Fibroblast of mammary gland (primary cell): ENCODE measurements around the gene RNF115.
A peak's percentile ranks its signal among the peaks of the same experiment; 100 is the strongest.
"Not testable (repeated sequence)": the region's sequence is repeated elsewhere in the genome, so short reads cannot be mapped to it uniquely, and the experiment has no call there.

Experiments
- DNase-seq: peaks from one replicate; pipeline ENCODE4 v3.0.0-alpha.2; 2010; ENCODE audit warnings: low read depth
- H3K4me3 ChIP-seq: 2 replicates; pipeline ENCODE4 v1.5.1; 2011; ENCODE audit warnings: low read depth, mild to moderate bottlenecking, low read length, moderate library complexity; ENCODE audit not compliant: control insufficient read depth
- CTCF ChIP-seq: conservative IDR thresholded peaks from 2 replicates; pipeline ENCODE4 v1.5.1; 2011; ENCODE audit warnings: low read depth, low read length, inconsistent platforms; ENCODE audit not compliant: control insufficient read depth, insufficient read depth

Gene RNF115

DNA sequence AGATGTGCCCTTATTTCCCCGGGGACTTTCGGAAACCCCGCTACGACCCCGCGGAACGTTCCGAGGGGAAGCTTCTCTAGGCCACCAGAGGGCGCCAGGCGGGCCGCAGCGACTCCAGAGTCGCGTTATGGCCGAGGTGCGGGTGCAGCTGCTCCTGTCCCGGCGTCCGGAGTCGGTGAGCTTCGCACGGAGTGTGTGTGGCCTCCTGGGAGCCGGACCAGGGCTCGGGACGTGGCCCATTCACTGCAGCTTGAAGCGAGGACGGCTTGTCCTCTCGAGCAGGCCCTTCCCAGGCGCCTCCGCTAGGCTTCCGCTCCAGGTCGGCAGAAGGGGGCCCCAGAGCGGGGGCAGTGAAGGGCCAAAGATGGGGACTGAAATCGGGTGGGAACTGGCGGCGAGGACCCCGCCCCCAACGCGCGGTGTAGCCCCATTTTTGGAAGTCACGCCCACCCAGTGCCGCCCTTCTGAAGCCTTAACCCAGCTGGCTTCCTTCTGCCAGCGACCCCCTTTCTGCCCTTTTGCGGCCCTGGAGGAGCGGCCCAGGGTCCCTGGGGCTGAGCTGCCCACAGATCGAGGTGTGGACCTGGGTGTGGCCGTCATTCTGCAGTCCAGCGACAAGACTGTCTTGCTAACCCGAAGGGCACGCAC is 21.7 kb upstream of the RNF115 start, which contains the start of gene NUDT17:
TSS of gene NUDT17 (plus strand) at position 117 of the 648 bp plus-strand sequence. CDS start at position 128, 11 bp downstream.
- DNase-seq, result peak; percentile 70
- TF ChIP-seq CTCF, result peak; percentile 78
- peak within 1 kb of the TSS; percentile 59 for H3K4me3 ChIP-seq

- no peak for TF ChIP-seq CTCF
- H3K4me3 ChIP-seq, result peak overlapping the region; percentile 59
- DNase-seq, result no peak
Measured at GRCh38 chr1:145845144-145845513, 21.2 kb upstream of the RNF115 start.

DNA sequence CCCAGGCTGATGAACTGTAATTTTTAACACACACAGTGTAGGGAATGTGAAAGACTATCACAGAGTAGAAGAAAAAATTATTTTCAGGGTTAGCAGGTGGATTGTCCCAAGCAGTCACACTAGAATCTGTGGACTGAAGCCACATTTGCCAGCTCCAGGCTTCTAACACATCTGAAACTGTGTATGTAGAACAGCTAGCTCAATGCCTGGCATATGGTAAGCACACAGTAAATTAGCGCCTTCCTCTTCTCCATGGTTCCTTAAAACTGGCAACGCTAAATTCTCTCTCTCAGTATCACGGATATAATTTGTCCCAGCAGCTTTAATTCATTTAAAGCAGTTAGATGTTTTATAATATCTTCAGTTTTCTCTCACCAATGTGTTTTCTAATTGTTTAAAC is 19.1 kb upstream of the RNF115 start:
- no peak for DNase-seq
- H3K4me3 ChIP-seq, result no peak overlapping the region
- no peak for TF ChIP-seq CTCF

GRCh38 chr1:145837656-145838055 is 13.8 kb upstream of the RNF115 start:
- no peak overlapping the region for H3K4me3 ChIP-seq
- no peak for DNase-seq
- no peak for TF ChIP-seq CTCF

DNA sequence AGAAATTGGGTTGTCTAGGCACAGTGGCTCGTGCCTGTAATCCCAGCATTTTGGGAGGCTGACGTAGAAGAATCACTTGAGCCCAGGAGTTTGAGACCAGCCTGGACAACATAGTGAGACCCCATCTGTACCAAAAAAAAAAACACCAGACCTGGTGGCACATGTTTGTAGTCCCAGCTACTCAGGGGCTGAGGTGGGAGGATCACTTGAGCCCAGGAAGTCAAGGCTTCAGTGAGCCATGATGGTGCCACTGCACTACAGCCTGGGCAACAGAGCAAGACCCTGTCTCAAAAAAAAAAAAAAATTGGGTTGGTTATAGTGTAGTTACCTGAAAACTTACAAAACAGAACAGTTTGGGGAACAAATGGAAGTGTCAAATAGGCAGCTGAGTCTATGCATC is 6.9 kb upstream of the RNF115 start:
- DNase-seq, H3K4me3 ChIP-seq: not testable (repeated sequence)

GRCh38 chr1:145828367-145829026 is 4.6 kb upstream of the RNF115 start:
- no peak for DNase-seq
- no peak overlapping the region for H3K4me3 ChIP-seq
- TF ChIP-seq CTCF, result no peak

- no peak overlapping the region for H3K4me3 ChIP-seq
- no peak for TF ChIP-seq CTCF
- no peak for DNase-seq
Measured at GRCh38 chr1:145827966-145828365, 4.1 kb upstream of the RNF115 start.
